ENCODE results near the gene RBBP5. TPM values are rescaled to one million over a fixed set of nuclear protein-coding genes. Genes with fewer than 3 reads are reported as not detected.

The RBBP5 gene
- polyA plus RNA-seq, 1 donor from 2014 or later: 24.2 TPM

DNA sequence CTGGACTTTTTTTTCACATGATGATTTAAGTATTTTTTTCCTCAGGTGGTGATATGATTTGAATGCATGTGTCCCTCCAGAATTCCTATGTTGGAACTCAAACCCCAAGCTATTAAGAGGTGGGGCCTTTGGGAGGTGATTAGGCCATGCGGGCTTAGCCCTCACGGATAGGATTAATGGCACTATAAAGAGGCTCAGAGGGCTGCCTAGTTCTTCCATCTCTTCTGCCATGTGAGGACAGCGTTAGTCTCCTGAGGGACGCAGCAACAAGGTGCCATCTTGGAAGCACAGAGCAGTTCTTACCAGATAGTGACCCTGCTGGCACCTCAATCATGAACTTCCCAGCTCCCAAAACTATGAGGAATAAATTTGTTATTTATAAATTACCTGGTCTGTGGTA is 18.3 kb upstream of the RBBP5 start:
- Histone ChIP-seq H3K27me3 (ENCODE audit: insufficient read depth, low read depth, low read length) (no peaks in the 10 kb centered on the region), H3K79me2 (replicated peaks; ENCODE audit: insufficient read depth, low read length) (no peaks in the 10 kb centered on the region), H3K9me2 (ENCODE audit: insufficient read depth, low read length) (no peaks in the 10 kb centered on the region), H2AFZ (ENCODE audit: low read depth, low read length) (no peak overlapping the region), H3K4me3 (ENCODE audit: low read length) (no peak overlapping the region), H3K4me2 (ENCODE audit: low read length) (no peak overlapping the region), H3K27ac (ENCODE audit: low read length) (no peak overlapping the region), H3K36me3 (ENCODE audit: insufficient read depth, low read length) (no peaks in the 10 kb centered on the region), H3K9me3 (ENCODE audit: low read length) (no peaks in the 10 kb centered on the region), H3K9ac (ENCODE audit: low read length) (no peak overlapping the region), H3F3A (ENCODE audit: insufficient read depth, low read length, poor library complexity, severe bottlenecking) (no peaks in the 10 kb centered on the region), H4K20me1 (ENCODE audit: insufficient read depth) (no peaks in the 10 kb centered on the region)
- no peak for TF ChIP-seq MXI1 (conservative IDR thresholded peaks at IDR 0.05; ENCODE audit: poor library complexity, severe bottlenecking)
- TF ChIP-seq, protein P1, sequence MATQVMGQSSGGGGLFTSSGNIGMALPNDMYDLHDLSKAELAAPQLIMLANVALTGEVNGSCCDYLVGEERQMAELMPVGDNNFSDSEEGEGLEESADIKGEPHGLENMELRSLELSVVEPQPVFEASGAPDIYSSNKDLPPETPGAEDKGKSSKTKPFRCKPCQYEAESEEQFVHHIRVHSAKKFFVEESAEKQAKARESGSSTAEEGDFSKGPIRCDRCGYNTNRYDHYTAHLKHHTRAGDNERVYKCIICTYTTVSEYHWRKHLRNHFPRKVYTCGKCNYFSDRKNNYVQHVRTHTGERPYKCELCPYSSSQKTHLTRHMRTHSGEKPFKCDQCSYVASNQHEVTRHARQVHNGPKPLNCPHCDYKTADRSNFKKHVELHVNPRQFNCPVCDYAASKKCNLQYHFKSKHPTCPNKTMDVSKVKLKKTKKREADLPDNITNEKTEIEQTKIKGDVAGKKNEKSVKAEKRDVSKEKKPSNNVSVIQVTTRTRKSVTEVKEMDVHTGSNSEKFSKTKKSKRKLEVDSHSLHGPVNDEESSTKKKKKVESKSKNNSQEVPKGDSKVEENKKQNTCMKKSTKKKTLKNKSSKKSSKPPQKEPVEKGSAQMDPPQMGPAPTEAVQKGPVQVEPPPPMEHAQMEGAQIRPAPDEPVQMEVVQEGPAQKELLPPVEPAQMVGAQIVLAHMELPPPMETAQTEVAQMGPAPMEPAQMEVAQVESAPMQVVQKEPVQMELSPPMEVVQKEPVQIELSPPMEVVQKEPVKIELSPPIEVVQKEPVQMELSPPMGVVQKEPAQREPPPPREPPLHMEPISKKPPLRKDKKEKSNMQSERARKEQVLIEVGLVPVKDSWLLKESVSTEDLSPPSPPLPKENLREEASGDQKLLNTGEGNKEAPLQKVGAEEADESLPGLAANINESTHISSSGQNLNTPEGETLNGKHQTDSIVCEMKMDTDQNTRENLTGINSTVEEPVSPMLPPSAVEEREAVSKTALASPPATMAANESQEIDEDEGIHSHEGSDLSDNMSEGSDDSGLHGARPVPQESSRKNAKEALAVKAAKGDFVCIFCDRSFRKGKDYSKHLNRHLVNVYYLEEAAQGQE (IDR thresholded peaks at IDR 0.05; ENCODE audit: borderline replicate concordance): no peak

DNA sequence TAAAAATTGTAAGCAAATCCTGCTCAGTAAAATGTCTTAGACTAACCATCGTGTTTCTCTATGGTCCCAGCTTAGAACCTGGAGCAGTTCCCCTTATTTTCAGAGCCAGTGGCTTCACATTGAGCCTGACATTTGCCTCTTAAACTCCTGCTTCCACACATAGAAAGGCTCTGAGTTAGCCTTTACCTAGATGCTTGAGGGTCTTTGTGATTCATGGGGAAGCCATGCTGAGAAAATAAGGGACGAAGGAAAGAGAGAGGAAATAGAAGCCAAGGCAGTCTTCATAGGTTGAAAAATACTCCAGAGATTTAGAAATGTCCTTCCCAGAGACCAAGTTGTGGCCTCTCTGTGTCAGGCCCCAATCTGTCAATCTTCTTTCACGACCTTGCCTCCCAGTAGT is 16.1 kb upstream of the RBBP5 start:
- Histone ChIP-seq H3K4me2 (ENCODE audit: low read length) (no peak overlapping the region), H3K9me3 (ENCODE audit: low read length) (no peaks in the 10 kb centered on the region), H3K9ac (ENCODE audit: low read length) (no peak overlapping the region), H3F3A (ENCODE audit: insufficient read depth, low read length, poor library complexity, severe bottlenecking) (no peaks in the 10 kb centered on the region), H4K20me1 (ENCODE audit: insufficient read depth) (no peaks in the 10 kb centered on the region), H3K27me3 (ENCODE audit: insufficient read depth, low read depth, low read length) (no peaks in the 10 kb centered on the region), H3K36me3 (ENCODE audit: insufficient read depth, low read length) (no peaks in the 10 kb centered on the region), H3K27ac (ENCODE audit: low read length) (no peak overlapping the region), H2AFZ (ENCODE audit: low read depth, low read length) (no peak overlapping the region), H3K4me3 (ENCODE audit: low read length) (no peak overlapping the region), H3K9me2 (ENCODE audit: insufficient read depth, low read length) (no peaks in the 10 kb centered on the region), H3K79me2 (replicated peaks; ENCODE audit: insufficient read depth, low read length) (no peaks in the 10 kb centered on the region)
- TF ChIP-seq EZH2 (IDR thresholded peaks at IDR 0.05; ENCODE audit: borderline replicate concordance, insufficient read depth, low read length, poor library complexity, severe bottlenecking) (no peak), MXI1 (conservative IDR thresholded peaks at IDR 0.05; ENCODE audit: poor library complexity, severe bottlenecking) (no peak), SMC3 (conservative IDR thresholded peaks at IDR 0.05; ENCODE audit: poor library complexity) (no peak), RAD21 (conservative IDR thresholded peaks at IDR 0.05) (no peak), EP300 (conservative IDR thresholded peaks at IDR 0.05; ENCODE audit: poor library complexity, severe bottlenecking) (no peak), TAF1 (IDR thresholded peaks at IDR 0.05; ENCODE audit: low read depth) (no peak), POLR2AphosphoS5 (IDR thresholded peaks at IDR 0.05) (no peak)
- TF ChIP-seq, protein P1 (IDR thresholded peaks at IDR 0.05; ENCODE audit: borderline replicate concordance): no peak
- TF ChIP-seq, protein P2, sequence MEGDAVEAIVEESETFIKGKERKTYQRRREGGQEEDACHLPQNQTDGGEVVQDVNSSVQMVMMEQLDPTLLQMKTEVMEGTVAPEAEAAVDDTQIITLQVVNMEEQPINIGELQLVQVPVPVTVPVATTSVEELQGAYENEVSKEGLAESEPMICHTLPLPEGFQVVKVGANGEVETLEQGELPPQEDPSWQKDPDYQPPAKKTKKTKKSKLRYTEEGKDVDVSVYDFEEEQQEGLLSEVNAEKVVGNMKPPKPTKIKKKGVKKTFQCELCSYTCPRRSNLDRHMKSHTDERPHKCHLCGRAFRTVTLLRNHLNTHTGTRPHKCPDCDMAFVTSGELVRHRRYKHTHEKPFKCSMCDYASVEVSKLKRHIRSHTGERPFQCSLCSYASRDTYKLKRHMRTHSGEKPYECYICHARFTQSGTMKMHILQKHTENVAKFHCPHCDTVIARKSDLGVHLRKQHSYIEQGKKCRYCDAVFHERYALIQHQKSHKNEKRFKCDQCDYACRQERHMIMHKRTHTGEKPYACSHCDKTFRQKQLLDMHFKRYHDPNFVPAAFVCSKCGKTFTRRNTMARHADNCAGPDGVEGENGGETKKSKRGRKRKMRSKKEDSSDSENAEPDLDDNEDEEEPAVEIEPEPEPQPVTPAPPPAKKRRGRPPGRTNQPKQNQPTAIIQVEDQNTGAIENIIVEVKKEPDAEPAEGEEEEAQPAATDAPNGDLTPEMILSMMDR (IDR thresholded peaks at IDR 0.05; ENCODE audit: poor library complexity, severe bottlenecking): no peak

All from neural cell (in vitro differentiated cells).